PFSK-1 (cell line): Measurements from ENCODE around the gene RPS15.
A peak's percentile ranks its signal among the peaks of the same experiment; 100 is the strongest.

ENCODE experiments used
- FOXP2 ChIP-seq: optimal IDR thresholded peaks from 2 replicates; pipeline ENCODE3; 2011; ENCODE audit warnings: borderline replicate concordance, control low read depth, inconsistent platforms; ENCODE audit not compliant: insufficient read depth; ENCODE audit errors: extremely low read length, extremely low read depth
- POLR2AphosphoS5 ChIP-seq: IDR thresholded peaks from 2 replicates; pipeline ENCODE4 v1.6.1; 2012; ENCODE audit warnings: low read depth, mild to moderate bottlenecking, control low read depth, low read length, moderate library complexity
- REST ChIP-seq, 2 experiments: IDR thresholded peaks; 2 replicates each; pipeline versions ENCODE4 v1.6.1 to v1.8.0; 2011 to 2012; ENCODE audit warnings: low read depth in 2 of 2, low read length in 2 of 2, control low read depth in 1 of 2, inconsistent platforms in 1 of 2, mild to moderate bottlenecking in 1 of 2, moderate library complexity in 1 of 2; ENCODE audit not compliant: insufficient read depth in 1 of 2
- SIN3A ChIP-seq: IDR thresholded peaks from 2 replicates; pipeline ENCODE4 v1.6.1; 2012; ENCODE audit warnings: mild to moderate bottlenecking, low read length, moderate library complexity, borderline replicate concordance; ENCODE audit not compliant: insufficient read depth
- TAF1 ChIP-seq: IDR thresholded peaks from 2 replicates; pipeline ENCODE4 v1.6.1; 2012; ENCODE audit warnings: low read length, control low read depth, borderline replicate concordance; ENCODE audit not compliant: insufficient read depth

The RPS15 gene

GRCh38 chr19:1423436-1424191 is 14.6 kb upstream of the RPS15 start:
- no peak for TF ChIP-seq TAF1
- TF ChIP-seq SIN3A: no peak
- TF ChIP-seq FOXP2: no peak
- TF ChIP-seq REST (IDR thresholded peaks at IDR 0.05; ENCODE audit: insufficient read depth in 1 of 2, low read depth in 2 of 2, low read length in 2 of 2): no peak
- no peak for TF ChIP-seq POLR2AphosphoS5

- TF ChIP-seq POLR2AphosphoS5 (no peak), SIN3A (no peak), FOXP2 (peak; percentile 37), TAF1 (no peak)
Observed at GRCh38 chr19:1424192-1424955, 13.8 kb upstream of the RPS15 start.

GRCh38 chr19:1425102-1425837 is 12.9 kb upstream of the RPS15 start:
- no peak for TF ChIP-seq POLR2AphosphoS5
- TF ChIP-seq FOXP2: no peak
- TF ChIP-seq SIN3A: no peak
- TF ChIP-seq REST (IDR thresholded peaks at IDR 0.05; ENCODE audit: insufficient read depth in 1 of 2, low read depth in 2 of 2, low read length in 2 of 2): no peak
- TF ChIP-seq TAF1: no peak

- TF ChIP-seq REST (IDR thresholded peaks at IDR 0.05; ENCODE audit: insufficient read depth in 1 of 2, low read depth in 2 of 2, low read length in 2 of 2) (no peak), FOXP2 (no peak), POLR2AphosphoS5 (no peak), SIN3A (no peak), TAF1 (no peak)
Observed at GRCh38 chr19:1425902-1426301, 12.3 kb upstream of the RPS15 start.

- no peak for TF ChIP-seq REST (IDR thresholded peaks at IDR 0.05; ENCODE audit: insufficient read depth in 1 of 2, low read depth in 2 of 2, low read length in 2 of 2)
- TF ChIP-seq SIN3A: no peak
- no peak for TF ChIP-seq TAF1
- no peak for TF ChIP-seq FOXP2
- no peak for TF ChIP-seq POLR2AphosphoS5
Observed at GRCh38 chr19:1426736-1427135, 11.5 kb upstream of the RPS15 start.
